Measurements from ENCODE around the gene WDR7. TPM values are rescaled to one million over a fixed set of nuclear protein-coding genes. Genes with fewer than 3 reads are reported as not detected.

WDR7 gene
- polyA plus RNA-seq, 2 of the 4 experiments (the other 2 are of a cell fraction) = 4.2 to 7.0 TPM

DNA sequence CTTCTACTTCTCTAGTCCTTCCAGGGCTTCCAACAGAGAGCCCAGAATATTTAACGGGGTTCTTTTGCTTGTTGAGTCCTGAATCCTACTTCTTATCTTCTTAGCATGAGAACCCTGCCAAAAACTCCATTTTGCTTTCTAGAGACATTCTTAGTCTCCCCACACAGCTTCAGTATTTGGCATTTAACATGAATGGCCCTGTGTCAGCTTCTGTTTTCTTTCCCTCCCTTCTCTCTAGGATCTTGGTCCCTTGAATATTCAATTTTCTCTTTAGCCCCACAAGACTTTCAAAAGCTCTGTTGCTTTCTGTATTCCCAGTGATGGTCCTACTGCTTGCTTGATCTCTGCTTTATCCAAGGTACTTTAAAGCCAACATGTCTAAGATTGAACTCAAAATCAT lies 89.5 kb downstream of the WDR7 start:
- no peak for DNase-seq (ENCODE audit: low read depth in 1 of 2, low spot score in 1 of 2)
- 89% methylated on average over 1 of the region's 1 CpG for WGBS (ENCODE audit: missing lambda C conversion rate)
- TF ChIP-seq, protein P1, sequence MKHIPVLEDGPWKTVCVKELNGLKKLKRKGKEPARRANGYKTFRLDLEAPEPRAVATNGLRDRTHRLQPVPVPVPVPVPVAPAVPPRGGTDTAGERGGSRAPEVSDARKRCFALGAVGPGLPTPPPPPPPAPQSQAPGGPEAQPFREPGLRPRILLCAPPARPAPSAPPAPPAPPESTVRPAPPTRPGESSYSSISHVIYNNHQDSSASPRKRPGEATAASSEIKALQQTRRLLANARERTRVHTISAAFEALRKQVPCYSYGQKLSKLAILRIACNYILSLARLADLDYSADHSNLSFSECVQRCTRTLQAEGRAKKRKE (CRISPR knock-in tag; IDR thresholded peaks at IDR 0.05; ENCODE audit: low read depth) = no peak
- no peak for TF ChIP-seq BHLHE40 (IDR thresholded peaks at IDR 0.05; ENCODE audit: low read depth, low read length)
- TF ChIP-seq CHD2 (IDR thresholded peaks at IDR 0.05; ENCODE audit: low read length, partially characterized antibody) = no peak
- TF ChIP-seq POLR2AphosphoS2 (conservative IDR thresholded peaks at IDR 0.05; ENCODE audit: low read length) = no peak
- TF ChIP-seq FOSB (CRISPR knock-in tag; IDR thresholded peaks at IDR 0.05) = no peak
- TF ChIP-seq KDM5A (IDR thresholded peaks at IDR 0.05) = no peak
- no peak for TF ChIP-seq CEBPB (IDR thresholded peaks at IDR 0.05)
- TF ChIP-seq HOXB5 (CRISPR knock-in tag; IDR thresholded peaks at IDR 0.05) = no peak
- no peak for TF ChIP-seq RFX5 (IDR thresholded peaks at IDR 0.05)
- no peak for TF ChIP-seq CHD4 (IDR thresholded peaks at IDR 0.05; ENCODE audit: borderline replicate concordance)
- TF ChIP-seq HOXB13 (CRISPR knock-in tag; IDR thresholded peaks at IDR 0.05; ENCODE audit: low read depth) = no peak
- TF ChIP-seq MAZ (IDR thresholded peaks at IDR 0.05; ENCODE audit: borderline replicate concordance, low read depth, low read length) = no peak
- no peak for TF ChIP-seq PHF8 (IDR thresholded peaks at IDR 0.05; ENCODE audit: borderline replicate concordance, low read depth)
- TF ChIP-seq EP300 (IDR thresholded peaks at IDR 0.05) = no peak
- TF ChIP-seq, protein P2, sequence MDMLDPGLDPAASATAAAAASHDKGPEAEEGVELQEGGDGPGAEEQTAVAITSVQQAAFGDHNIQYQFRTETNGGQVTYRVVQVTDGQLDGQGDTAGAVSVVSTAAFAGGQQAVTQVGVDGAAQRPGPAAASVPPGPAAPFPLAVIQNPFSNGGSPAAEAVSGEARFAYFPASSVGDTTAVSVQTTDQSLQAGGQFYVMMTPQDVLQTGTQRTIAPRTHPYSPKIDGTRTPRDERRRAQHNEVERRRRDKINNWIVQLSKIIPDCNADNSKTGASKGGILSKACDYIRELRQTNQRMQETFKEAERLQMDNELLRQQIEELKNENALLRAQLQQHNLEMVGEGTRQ (IDR thresholded peaks at IDR 0.05) = no peak
- no peak for TF ChIP-seq SMC3 (IDR thresholded peaks at IDR 0.05)
- no peak for TF ChIP-seq GATA3 (IDR thresholded peaks at IDR 0.05; ENCODE audit: borderline replicate concordance)
- ATAC-seq = no peak
- CTCF ChIA-PET = no interaction called here
- no peaks in the 10 kb centered on the region for H3K9me3 ChIP-seq
- no peak overlapping the region for H3K4me3 ChIP-seq
- FAIRE-seq = no peak
- POLR2A ChIA-PET = no interaction called here
- H3K27ac ChIP-seq = no peak overlapping the region
- H3K4me2 ChIP-seq = no peak overlapping the region
- H3K4me1 ChIP-seq = no peaks in the 10 kb centered on the region

DNA sequence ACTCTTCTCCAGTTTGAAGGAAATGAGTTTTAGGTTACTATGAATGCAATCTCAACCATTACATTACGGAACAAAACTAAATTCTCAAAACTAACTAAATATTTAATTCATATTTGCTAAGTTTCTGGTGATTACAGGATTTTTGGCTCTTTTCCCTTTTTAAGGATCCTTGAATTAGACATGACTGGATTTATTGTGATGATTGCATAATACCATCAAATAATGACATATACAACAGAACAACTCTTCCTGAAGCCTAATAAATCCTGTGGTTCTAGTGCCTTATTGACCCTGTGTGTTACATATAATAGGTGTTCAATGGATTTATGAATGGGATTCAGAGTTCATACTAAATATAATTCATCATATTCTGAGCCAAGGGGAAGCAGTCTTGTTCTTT lies 90.5 kb downstream of the WDR7 start:
- DNase-seq (ENCODE audit: low read depth in 1 of 2, low spot score in 1 of 2) (no peak), FAIRE-seq (no peak), ATAC-seq (no peak)
- no peaks in the 10 kb centered on the region for H3K4me1 ChIP-seq
- CTCF ChIA-PET = no interaction called here
- TF ChIP-seq CEBPB (IDR thresholded peaks at IDR 0.05) (peak in 1 of 2 experiments; percentile 9; a peak in 1 of 4 replicates), PHF8 (IDR thresholded peaks at IDR 0.05; ENCODE audit: borderline replicate concordance, low read depth) (no peak), RFX5 (IDR thresholded peaks at IDR 0.05) (no peak), CHD2 (IDR thresholded peaks at IDR 0.05; ENCODE audit: low read length, partially characterized antibody) (no peak)
- WGBS (ENCODE audit: missing lambda C conversion rate) = 97% methylated on average over 1 of the region's 1 CpG
- H3K4me3 ChIP-seq = no peak overlapping the region
- H3K4me2 ChIP-seq = no peak overlapping the region
- H3K9me3 ChIP-seq = no peaks in the 10 kb centered on the region
- POLR2A ChIA-PET = no interaction called here
- no peak overlapping the region for H3K27ac ChIP-seq

DNA sequence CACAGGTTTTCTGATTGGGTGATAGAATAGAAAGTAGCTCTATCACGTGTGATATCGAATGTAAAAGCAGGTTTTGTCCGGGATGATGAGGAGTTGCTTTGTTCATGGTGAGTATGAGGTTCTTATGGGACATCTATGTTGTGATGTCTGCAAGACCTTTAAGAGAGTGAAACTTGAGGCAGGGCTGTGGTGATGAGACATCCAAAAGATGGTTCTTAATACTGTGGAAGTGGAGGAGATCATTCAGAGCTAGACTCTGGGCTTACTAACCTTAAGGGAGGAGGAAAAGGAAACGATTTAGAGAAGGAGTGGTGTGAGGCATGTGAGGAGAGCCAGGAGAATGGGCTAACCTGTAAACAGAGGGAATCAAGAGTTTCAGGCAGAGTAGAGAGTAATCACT lies 92.0 kb downstream of the WDR7 start:
- ChIA-PET POLR2A (no interaction called here), CTCF (interaction anchor here (1.1 to 1.2 kb wide), 2 partner anchors 695 to 819 kb away, joined by 3 read pairs; no protein-coding TSS in a partner anchor)
- Histone ChIP-seq H3K9me3 (no peaks in the 10 kb centered on the region), H3K4me3 (no peak overlapping the region), H3K4me1 (no peaks in the 10 kb centered on the region), H3K27ac (no peak overlapping the region), H3K4me2 (no peak overlapping the region)
- FAIRE-seq (no peak), ATAC-seq (no peak), DNase-seq (ENCODE audit: low read depth in 1 of 2, low spot score in 1 of 2) (no peak)
- TF ChIP-seq EHF (CRISPR knock-in tag; IDR thresholded peaks at IDR 0.05) = no peak
- no peak for TF ChIP-seq SREBF2 (IDR thresholded peaks at IDR 0.05)
- no peak for TF ChIP-seq JUN (IDR thresholded peaks at IDR 0.05)
- no peak for TF ChIP-seq POLR2A (IDR thresholded peaks at IDR 0.05; ENCODE audit: low read length)
- WGBS (ENCODE audit: missing lambda C conversion rate) = 82% methylated on average over 4 of the region's 4 CpGs

Measured in A549 (cell line).